Duodenal mucosa (tissue), 2 donors: ENCODE results near the gene MTA3.
"Not testable (repeated sequence)": the region's sequence is repeated elsewhere in the genome, so short reads cannot be mapped to it uniquely, and the experiment has no call there.

Experiments
- H3K27ac ChIP-seq: one replicate; pipeline ENCODE4 v1.7.0; 2013; ENCODE audit warnings: low read depth, low read length
- H3K27me3 ChIP-seq, 2 donors: one replicate each; pipeline ENCODE4 v1.7.0; 2013; ENCODE audit warnings: low read length in 2 of 2, control low read depth in 1 of 2; ENCODE audit not compliant: insufficient read depth in 2 of 2, control insufficient read depth in 1 of 2
- H3K36me3 ChIP-seq, 2 donors: one replicate each; pipeline ENCODE4 v1.7.0; 2013; ENCODE audit warnings: low read length in 2 of 2, control low read depth in 1 of 2; ENCODE audit not compliant: insufficient read depth in 2 of 2, control insufficient read depth in 1 of 2
- H3K4me1 ChIP-seq, 2 donors: one replicate each; pipeline ENCODE4 v1.7.0; 2013; ENCODE audit warnings: low read length in 2 of 2, control low read depth in 1 of 2; ENCODE audit not compliant: insufficient read depth in 2 of 2, control insufficient read depth in 1 of 2
- H3K4me3 ChIP-seq, 2 donors: one replicate each; pipeline ENCODE4 v1.7.0; 2013; ENCODE audit warnings: low read length in 2 of 2, low read depth in 1 of 2
- H3K9ac ChIP-seq, 2 donors: one replicate each; pipeline ENCODE4 v1.7.0; 2013; ENCODE audit warnings: low read length in 2 of 2, low read depth in 1 of 2
- H3K9me3 ChIP-seq, 2 donors: one replicate each; pipeline ENCODE4 v1.7.0; 2013; ENCODE audit warnings: low read length in 2 of 2, control low read depth in 1 of 2; ENCODE audit not compliant: control insufficient read depth in 1 of 2

Gene MTA3

DNA sequence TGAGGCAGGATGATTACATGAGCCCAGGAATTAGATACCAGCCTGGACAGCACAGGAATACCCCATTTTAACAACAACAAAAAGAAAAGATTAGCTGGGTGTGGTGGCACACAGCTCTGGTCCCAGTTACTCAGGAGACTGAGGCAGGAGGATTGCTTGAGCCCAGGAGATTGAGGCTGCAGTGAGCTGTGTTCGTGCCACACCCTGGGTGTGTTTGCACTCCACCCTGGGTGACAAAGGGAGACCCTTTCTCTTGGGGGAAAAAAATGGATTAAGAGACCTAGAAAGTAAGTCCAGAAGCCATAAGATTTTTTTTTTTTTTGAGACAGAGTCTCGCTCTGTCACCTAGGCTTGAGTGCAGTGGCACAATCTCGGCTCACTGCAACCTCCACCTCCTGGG lies 16.2 kb downstream of the MTA3 start:
- not testable (repeated sequence) for H3K27me3 ChIP-seq, H3K4me1 ChIP-seq, H3K9me3 ChIP-seq, H3K27ac ChIP-seq, H3K9ac ChIP-seq, H3K4me3 ChIP-seq
- peaks cover 10 to 19% of the 10 kb centered on the region in 2 donors for H3K36me3 ChIP-seq

- no peaks in the 10 kb centered on the region for H3K9me3 ChIP-seq
- H3K4me1 ChIP-seq: no peaks in the 10 kb centered on the region
- H3K36me3 ChIP-seq: peaks cover 8 to 10% of the 10 kb centered on the region in 2 donors
- no peak overlapping the region for H3K4me3 ChIP-seq
- no peak overlapping the region for H3K27ac ChIP-seq
- H3K9ac ChIP-seq: no peak overlapping the region
- no peaks in the 10 kb centered on the region for H3K27me3 ChIP-seq
Measured at GRCh38 chr2:42585779-42586178, 17.3 kb downstream of the MTA3 start.

GRCh38 chr2:42587526-42588117 lies 19.2 kb downstream of the MTA3 start:
- no peak overlapping the region for H3K9ac ChIP-seq
- no peaks in the 10 kb centered on the region for H3K4me1 ChIP-seq
- no peaks in the 10 kb centered on the region for H3K9me3 ChIP-seq
- H3K4me3 ChIP-seq: no peak overlapping the region
- H3K27ac ChIP-seq: no peak overlapping the region
- H3K36me3 ChIP-seq: peaks cover under 1% of the 10 kb centered on the region in 2 donors
- H3K27me3 ChIP-seq: no peaks in the 10 kb centered on the region

DNA sequence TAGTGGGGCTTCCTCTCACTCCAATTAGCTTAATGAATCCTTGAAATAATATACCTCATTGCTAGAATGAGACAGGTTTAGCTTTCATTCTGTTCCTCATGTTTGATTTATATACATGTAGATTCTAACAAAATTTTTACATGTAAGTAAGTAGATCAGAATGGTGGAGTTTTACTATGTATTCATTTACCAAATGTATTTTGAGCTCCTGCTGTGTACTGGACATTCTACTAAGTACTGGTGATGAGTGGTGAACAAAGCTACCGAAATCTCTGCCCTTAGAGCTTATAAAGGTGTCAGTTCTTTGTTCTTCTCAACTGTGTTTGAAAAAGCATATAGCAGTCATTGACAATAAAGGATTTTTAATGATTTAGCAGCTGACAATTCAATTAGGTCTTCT lies 19.7 kb downstream of the MTA3 start:
- H3K27ac ChIP-seq: no peak overlapping the region
- no peaks in the 10 kb centered on the region for H3K27me3 ChIP-seq

GRCh38 chr2:42590176-42590575 lies 21.7 kb downstream of the MTA3 start:
- Histone ChIP-seq H3K27ac (no peak overlapping the region), H3K9me3 (no peaks in the 10 kb centered on the region), H3K27me3 (no peaks in the 10 kb centered on the region), H3K4me3 (no peak overlapping the region), H3K4me1 (no peaks in the 10 kb centered on the region), H3K36me3 (no peaks in the 10 kb centered on the region), H3K9ac (no peak overlapping the region)

More for the DNA sequence above, 19.7 kb downstream of the MTA3 start:
- no peak overlapping the region for H3K9ac ChIP-seq
- no peaks in the 10 kb centered on the region for H3K36me3 ChIP-seq
- H3K4me1 ChIP-seq: no peaks in the 10 kb centered on the region
- H3K4me3 ChIP-seq: no peak overlapping the region
- H3K9me3 ChIP-seq: no peaks in the 10 kb centered on the region

DNA sequence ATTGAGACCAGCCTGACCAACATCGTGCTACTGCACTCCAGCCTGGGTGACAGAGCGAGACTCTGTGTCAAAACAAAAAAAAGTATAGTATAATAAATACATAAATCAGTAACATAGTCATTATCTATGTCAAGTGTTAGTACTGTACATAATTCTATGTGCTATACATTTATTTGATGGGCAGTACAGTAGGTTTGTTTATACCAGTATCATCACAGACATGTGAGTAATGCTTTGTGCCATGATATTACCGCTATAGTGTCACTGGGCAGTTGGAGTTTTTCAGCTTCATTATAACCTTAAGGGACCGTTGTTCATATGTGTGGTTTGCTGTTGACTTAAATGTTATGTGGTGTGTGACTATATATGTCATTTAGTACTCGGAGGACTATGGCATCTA lies 24.9 kb downstream of the MTA3 start:
- H3K36me3 ChIP-seq: no peaks in the 10 kb centered on the region
- no peak overlapping the region for H3K4me3 ChIP-seq
- H3K27ac ChIP-seq: no peak overlapping the region
- no peaks in the 10 kb centered on the region for H3K4me1 ChIP-seq
- H3K9me3 ChIP-seq: no peaks in the 10 kb centered on the region
- no peak overlapping the region for H3K9ac ChIP-seq
- H3K27me3 ChIP-seq: no peaks in the 10 kb centered on the region

GRCh38 chr2:42598656-42599055 lies 30.2 kb downstream of the MTA3 start:
- Histone ChIP-seq H3K27ac (no peak overlapping the region), H3K4me3 (no peak overlapping the region)

DNA sequence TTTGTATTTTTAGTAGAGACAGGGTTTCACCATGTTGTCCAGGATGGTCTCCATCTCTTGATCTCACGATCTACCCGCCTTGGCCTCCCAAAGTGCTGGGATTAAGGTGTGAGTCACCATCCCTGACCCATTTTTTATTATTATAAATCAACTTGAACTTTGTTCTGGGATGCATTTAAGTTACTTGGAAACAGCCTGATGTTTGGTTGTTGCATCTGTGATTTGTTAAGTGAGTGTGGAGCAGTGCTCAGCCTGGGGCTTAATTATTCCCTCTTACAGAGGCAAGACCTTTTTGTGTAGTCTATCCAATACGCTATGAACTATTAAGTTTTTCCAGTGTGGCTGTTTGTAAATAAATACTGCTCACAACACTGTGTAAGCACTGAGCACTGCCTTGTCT lies 32.6 kb downstream of the MTA3 start:
- Histone ChIP-seq H3K9me3 (no peaks in the 10 kb centered on the region), H3K4me1 (no peaks in the 10 kb centered on the region), H3K36me3 (peaks cover 0 to 4% of the 10 kb centered on the region in 2 donors), H3K27ac (no peak overlapping the region), H3K27me3 (no peaks in the 10 kb centered on the region), H3K9ac (no peak overlapping the region), H3K4me3 (no peak overlapping the region)

More at GRCh38 chr2:42598656-42599055, 30.2 kb downstream of the MTA3 start:
- Histone ChIP-seq H3K9ac (no peak overlapping the region), H3K4me1 (no peaks in the 10 kb centered on the region), H3K27me3 (no peaks in the 10 kb centered on the region), H3K36me3 (peaks cover 0 to 4% of the 10 kb centered on the region in 2 donors), H3K9me3 (no peaks in the 10 kb centered on the region)

DNA sequence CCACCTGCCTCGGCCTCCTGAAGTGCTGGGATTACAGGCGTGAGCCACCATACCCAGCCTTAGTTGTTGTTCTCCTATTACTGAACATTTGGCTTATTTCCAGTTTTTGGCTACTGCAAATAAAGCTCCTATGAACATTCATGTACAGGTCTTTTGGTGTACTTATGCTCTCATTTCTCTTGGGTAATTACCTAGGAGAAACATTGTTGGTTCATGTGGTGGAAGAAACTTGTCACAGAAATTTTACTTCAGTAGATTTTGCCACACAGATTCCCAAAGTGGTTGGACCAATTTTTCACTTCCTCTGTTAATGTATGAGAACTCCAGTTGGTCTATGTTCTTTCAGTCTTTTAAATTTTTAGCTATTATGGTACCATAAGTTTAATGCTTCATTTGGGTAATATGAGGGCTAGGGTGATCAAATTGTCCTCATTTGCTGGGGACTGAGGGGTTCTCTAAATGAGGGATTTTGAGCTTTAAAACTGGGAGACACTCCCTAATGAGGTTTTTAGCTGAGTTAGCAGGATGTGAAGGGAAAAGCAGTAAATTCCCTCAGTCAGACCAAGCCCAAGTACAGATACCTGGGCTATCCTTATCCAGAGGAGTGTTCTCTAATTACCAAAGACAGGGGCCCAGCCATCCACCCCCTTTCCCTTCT lies 33.9 kb downstream of the MTA3 start:
- Histone ChIP-seq H3K36me3 (peaks cover 0 to 4% of the 10 kb centered on the region in 2 donors), H3K27ac (no peak overlapping the region), H3K9ac (no peak overlapping the region), H3K4me1 (no peaks in the 10 kb centered on the region), H3K4me3 (no peak overlapping the region), H3K9me3 (no peaks in the 10 kb centered on the region), H3K27me3 (no peaks in the 10 kb centered on the region)

- Histone ChIP-seq H3K4me1 (no peaks in the 10 kb centered on the region), H3K9me3 (no peaks in the 10 kb centered on the region), H3K4me3 (no peak overlapping the region), H3K27me3 (no peaks in the 10 kb centered on the region), H3K36me3 (peaks cover 0 to 4% of the 10 kb centered on the region in 2 donors), H3K9ac (no peak overlapping the region), H3K27ac (no peak overlapping the region)
Measured at GRCh38 chr2:42602876-42603219, 34.4 kb downstream of the MTA3 start.
